T follicular helper cell (primary cell): ENCODE data around the gene GPER1.

Source experiments
- DNase-seq: peaks from one replicate; pipeline ENCODE4 v3.0.0-alpha.2; 2020; ENCODE audit warnings: low read depth

The GPER1 gene

GRCh38 chr7:1120791-1121190, 32.9 kb downstream of the GPER1 start:
- DNase-seq: no peak

GRCh38 chr7:1121476-1121875, 33.6 kb downstream of the GPER1 start:
- DNase-seq: no peak

- DNase-seq: no peak
Observed at GRCh38 chr7:1121886-1122831, 34.2 kb downstream of the GPER1 start.

GRCh38 chr7:1122832-1123501, 35.1 kb downstream of the GPER1 start:
- DNase-seq: no peak

GRCh38 chr7:1123715-1124114, 35.8 kb downstream of the GPER1 start:
- no peak for DNase-seq

- no peak for DNase-seq
Observed at GRCh38 chr7:1124164-1124563, 36.3 kb downstream of the GPER1 start.

GRCh38 chr7:1124816-1125602, 37.1 kb downstream of the GPER1 start:
- DNase-seq: no peak

- no peak for DNase-seq
Observed at GRCh38 chr7:1125603-1125969, 37.7 kb downstream of the GPER1 start.

- no peak for DNase-seq
Observed at GRCh38 chr7:1127001-1127400, 39.1 kb downstream of the GPER1 start.

- DNase-seq: no peak
Observed at GRCh38 chr7:1129431-1129830, 41.5 kb downstream of the GPER1 start.

- no peak for DNase-seq
Observed at GRCh38 chr7:1130021-1130990, 42.4 kb downstream of the GPER1 start.

GRCh38 chr7:1131471-1132265, 43.8 kb downstream of the GPER1 start:
- DNase-seq: no peak

- DNase-seq: no peak
Observed at GRCh38 chr7:1134951-1135350, 47.0 kb downstream of the GPER1 start.

GRCh38 chr7:1136841-1137516, 49.1 kb downstream of the GPER1 start:
- no peak for DNase-seq

GRCh38 chr7:1137517-1138167, 49.7 kb downstream of the GPER1 start:
- no peak for DNase-seq

- no peak for DNase-seq
Observed at GRCh38 chr7:1140476-1141104, 52.7 kb downstream of the GPER1 start.

GRCh38 chr7:1141651-1142050, 53.7 kb downstream of the GPER1 start:
- no peak for DNase-seq

- no peak for DNase-seq
Observed at GRCh38 chr7:1142051-1142635, 54.2 kb downstream of the GPER1 start.
